Fibroblast of skin of scalp (primary cell): Measurements from ENCODE around the gene ATP5PO. TPM values are rescaled to one million over a fixed set of nuclear protein-coding genes. Genes with fewer than 3 reads are reported as not detected.

Source experiments
- DNase-seq: peaks from one replicate; pipeline ENCODE4 v3.0.0-alpha.2; 2013
- polyA plus RNA-seq, 2 experiments: library from polyadenylated mRNA; unstranded; fragments of 120-200 nt; gene quantifications; one replicate each; pipeline ENCODE4 v1.2.1, GENCODE V29; 2013; ENCODE audit not compliant: insufficient read length in 2 of 2

The ATP5PO gene, protein sequence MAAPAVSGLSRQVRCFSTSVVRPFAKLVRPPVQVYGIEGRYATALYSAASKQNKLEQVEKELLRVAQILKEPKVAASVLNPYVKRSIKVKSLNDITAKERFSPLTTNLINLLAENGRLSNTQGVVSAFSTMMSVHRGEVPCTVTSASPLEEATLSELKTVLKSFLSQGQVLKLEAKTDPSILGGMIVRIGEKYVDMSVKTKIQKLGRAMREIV
- polyA plus RNA-seq (2013, experiment 1 of 2; ENCODE audit: insufficient read length), result 224 TPM
- 227 TPM for polyA plus RNA-seq (2013, experiment 2 of 2; ENCODE audit: insufficient read length)

DNA sequence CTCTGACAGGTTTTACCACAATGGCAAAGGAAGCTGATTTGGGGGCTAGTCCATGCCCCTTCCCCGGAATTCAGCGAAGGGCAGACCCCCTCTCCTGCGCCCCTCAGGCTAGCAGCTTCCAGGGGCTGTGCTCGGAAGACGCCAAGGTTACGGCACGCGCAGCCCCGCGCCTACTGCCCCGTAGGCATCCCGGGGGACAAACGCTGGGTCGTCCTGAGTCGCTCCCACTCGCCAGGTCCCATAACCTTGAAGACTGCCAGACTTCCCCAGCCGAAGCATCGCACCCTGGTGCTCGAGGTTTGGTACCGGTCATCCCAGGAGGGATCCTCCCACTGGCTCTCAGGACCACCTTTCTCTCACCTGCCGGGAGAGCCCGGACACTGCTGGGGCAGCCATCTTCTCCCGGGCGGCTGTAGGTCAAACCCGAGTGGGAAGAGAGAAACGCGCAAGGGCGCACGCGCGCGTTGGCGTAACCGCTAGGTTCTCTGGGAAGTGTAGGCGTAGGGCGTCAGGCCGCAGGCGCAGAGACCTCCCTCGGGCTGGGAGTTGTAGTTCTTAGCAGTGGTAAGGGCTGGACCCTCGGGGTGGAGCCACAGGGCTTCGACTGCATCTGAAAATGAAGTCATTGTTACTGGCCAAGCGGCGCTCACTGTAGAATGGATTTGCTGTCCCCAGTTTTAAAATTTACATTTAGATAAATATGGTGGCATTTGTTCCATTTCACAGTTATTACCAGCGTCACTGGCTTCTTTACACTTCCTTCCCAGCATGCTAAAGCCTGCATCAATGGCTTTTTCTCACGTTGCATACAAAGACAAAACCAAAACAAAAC is at the start of gene ATP5PO:
TSS of gene ATP5PO (minus strand) at position 437 of the 832 bp plus-strand sequence. CDS start at position 396, 41 bp downstream.
- peak; percentile 98 for DNase-seq

GRCh38 chr21:33964706-33965325 is 49.2 kb upstream of the ATP5PO start:
- peak; percentile 57 for DNase-seq

- DNase-seq, result no peak
Observed at GRCh38 chr21:33963848-33964555, 48.4 kb upstream of the ATP5PO start.

- no peak for DNase-seq
Observed at GRCh38 chr21:33962290-33962689, 46.7 kb upstream of the ATP5PO start.

GRCh38 chr21:33961061-33961460 is 45.5 kb upstream of the ATP5PO start:
- no peak for DNase-seq

GRCh38 chr21:33959680-33960079 is 44.1 kb upstream of the ATP5PO start:
- DNase-seq, result no peak

GRCh38 chr21:33954395-33954794 is 38.8 kb upstream of the ATP5PO start:
- no peak for DNase-seq

GRCh38 chr21:33951276-33952178 is 35.9 kb upstream of the ATP5PO start:
- peak; percentile 42 for DNase-seq

- DNase-seq, result no peak
Observed at GRCh38 chr21:33950431-33951079, 35.0 kb upstream of the ATP5PO start.

DNA sequence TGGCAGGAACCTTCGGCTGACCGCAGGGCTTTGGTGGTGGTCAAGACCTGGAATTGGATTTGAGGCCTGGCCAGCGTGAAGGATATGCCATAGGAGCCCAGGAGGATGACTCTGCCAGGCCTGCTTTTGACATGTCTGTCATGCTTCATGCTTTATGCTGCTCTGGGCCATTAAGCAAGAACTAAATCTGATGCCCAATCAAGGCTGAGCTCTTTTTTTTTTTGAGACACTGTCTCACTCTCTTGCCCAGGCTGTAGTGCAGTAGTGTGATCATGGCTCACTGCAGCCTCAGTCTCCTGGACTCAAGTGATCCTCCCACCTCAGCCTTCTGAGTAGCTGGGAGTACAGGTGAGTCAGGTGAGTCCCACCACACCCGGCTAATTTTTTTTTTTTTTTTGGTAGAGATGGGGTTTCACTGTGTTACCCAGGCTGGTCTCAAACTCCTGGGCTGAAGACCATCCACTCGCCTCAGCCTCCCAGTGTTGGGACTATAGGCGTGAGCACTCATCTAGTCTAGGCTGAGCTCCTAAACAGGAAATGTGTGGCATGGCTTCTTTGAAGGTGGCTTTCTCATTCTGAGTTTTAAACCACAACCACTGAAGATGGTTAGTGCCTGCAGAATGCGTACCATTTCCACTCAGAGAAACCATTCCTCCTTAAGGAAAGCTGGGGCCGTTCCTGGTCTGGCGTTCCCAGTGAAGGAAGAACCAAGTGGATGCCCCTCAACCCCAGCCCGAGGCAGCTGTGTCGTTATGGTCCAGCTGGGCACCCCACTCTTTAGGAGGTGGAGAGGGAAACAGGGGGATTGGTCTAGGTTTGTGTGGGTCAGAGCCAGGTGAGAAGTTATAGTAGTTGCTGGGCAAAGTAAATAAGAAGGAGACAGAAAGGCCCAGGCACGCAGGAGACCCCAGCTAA is 34.2 kb upstream of the ATP5PO start:
- DNase-seq, result no peak

GRCh38 chr21:33948951-33949444 is 33.4 kb upstream of the ATP5PO start:
- DNase-seq, result no peak

- no peak for DNase-seq
Observed at GRCh38 chr21:33948096-33948950, 32.7 kb upstream of the ATP5PO start.

DNA sequence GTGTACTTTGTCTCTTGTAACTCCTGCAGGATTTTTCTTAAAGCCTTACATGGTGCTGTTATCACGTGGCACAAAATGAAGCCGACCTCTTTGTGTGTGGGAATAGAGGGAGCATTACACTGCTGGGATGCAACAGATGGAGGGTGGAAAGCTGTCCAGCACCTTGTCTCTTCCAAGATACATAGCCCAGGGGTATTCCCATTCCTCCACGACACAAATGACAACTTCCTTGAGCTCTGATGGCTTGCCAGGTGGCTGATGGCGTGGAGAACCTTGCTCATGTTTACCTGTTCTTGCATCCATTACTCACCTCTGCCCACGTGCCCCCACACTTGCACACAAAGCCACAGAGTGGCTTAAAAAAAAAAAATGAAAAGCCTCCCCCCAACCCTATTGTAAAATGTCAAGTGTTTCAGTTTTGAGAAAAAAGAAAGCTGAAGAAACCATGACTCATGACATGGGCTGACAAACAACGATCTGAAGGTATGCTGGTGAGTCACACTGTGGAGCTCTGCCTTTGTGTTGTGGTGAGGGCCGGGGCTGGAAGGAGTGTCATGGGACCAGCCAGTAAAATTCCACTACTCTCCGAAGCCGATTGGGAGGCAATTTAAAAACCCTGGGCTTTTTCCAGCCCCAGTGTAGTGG is 32.0 kb upstream of the ATP5PO start:
- DNase-seq, result peak; percentile 97

DNA sequence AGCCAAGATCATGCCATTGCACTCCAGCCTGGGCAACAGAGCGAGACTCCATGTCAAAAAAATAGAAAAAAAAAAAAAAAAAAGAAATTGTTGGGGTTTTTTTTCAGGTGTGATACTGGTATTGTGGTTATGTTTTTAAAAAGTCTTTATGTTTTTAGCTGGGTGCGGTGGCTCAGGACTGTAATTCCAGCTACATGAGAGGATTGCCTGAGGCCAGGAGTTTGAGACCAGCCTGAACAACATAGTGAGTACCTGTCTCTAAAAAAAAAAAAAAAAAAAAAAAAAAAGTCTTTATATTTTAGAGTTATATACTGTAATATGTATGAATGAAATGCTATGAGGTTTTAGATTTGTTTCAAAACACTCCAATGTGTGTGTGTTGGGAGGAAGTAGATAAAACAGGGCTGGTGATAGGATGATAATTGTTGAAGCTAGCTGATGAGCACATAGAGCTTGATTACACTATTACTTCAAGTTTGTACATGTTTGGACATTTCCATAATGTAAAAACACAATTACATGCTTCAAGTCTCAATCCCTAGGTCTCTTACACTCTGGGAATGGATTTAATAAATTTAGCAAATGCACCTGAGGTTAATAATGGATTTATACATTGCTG is 30.2 kb upstream of the ATP5PO start:
- DNase-seq, result no peak

DNA sequence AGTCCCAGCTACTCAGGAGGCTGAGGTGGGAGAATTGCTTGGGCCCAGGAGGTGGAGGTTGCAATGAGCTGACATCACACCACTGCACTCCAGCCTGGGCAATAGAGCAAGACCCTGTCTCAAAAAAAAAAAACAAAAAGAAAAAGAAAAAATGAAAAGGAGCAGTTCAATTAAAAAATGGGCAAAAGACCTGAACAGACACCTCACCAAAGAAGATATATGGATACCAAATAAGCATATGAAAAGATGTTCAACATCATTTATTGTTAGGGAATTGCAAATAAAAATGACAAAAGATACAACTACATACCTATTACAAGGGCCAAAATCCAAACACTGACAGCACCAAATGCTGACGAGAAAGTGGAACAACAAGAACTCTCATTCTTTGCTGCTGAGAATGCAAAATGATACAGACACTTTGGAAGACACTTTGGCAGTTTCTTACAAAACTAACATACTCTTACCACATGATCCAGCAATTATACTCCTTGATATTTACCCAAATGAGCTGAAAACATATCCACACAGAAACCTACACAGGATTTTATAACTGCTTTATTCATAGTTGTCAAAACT is 28.7 kb upstream of the ATP5PO start:
- no peak for DNase-seq

GRCh38 chr21:33943293-33943692 is 27.7 kb upstream of the ATP5PO start:
- DNase-seq, result no peak

- DNase-seq, result no peak
Observed at GRCh38 chr21:33942426-33942825, 26.8 kb upstream of the ATP5PO start.
